ENCODE data around the gene S100Z. TPM values are rescaled to one million over a fixed set of nuclear protein-coding genes. Genes with fewer than 3 reads are reported as not detected.
"Not testable (repeated sequence)": the region's sequence is repeated elsewhere in the genome, so short reads cannot be mapped to it uniquely, and the experiment has no call there.

The S100Z gene
- total RNA-seq, 2 experiments from 2014 or later = 0.23 TPM; not detected in 1

GRCh38 chr5:76863001-76863400 is 13.2 kb downstream of the S100Z start:
- ChIA-PET POLR2A (no interaction called here), CTCF (no interaction called here)

- CTCF ChIA-PET = interaction anchor here (3.6 kb wide), 1 partner anchor 211 kb away, joined by 15 read pairs; no protein-coding TSS in a partner anchor
- POLR2A ChIA-PET = no interaction called here
Observed at GRCh38 chr5:76866503-76866902, 16.7 kb downstream of the S100Z start.

GRCh38 chr5:76867038-76867437 is 17.2 kb downstream of the S100Z start:
- ChIA-PET CTCF (interaction anchor here (1.7 to 3.6 kb wide), 2 partner anchors 149 to 210 kb away, joined by 5 to 15 read pairs; no protein-coding TSS in a partner anchor), POLR2A (no interaction called here)

GRCh38 chr5:76867827-76868693 is 18.2 kb downstream of the S100Z start:
- ChIA-PET POLR2A (no interaction called here), CTCF (interaction anchor here (0.5 to 3.6 kb wide), 4 partner anchors 148 to 1190 kb away, joined by 3 to 15 read pairs (median 6); no protein-coding TSS in a partner anchor)

GRCh38 chr5:76870046-76870445 is 20.2 kb downstream of the S100Z start:
- CTCF ChIA-PET = interaction anchor here (1.0 kb wide), 1 partner anchor 207 kb away, joined by 3 read pairs; no protein-coding TSS in a partner anchor
- POLR2A ChIA-PET = no interaction called here

GRCh38 chr5:76874088-76874581 is 24.3 kb downstream of the S100Z start:
- POLR2A ChIA-PET = no interaction called here
- CTCF ChIA-PET = no interaction called here

- CTCF ChIA-PET = no interaction called here
- POLR2A ChIA-PET = no interaction called here
Observed at GRCh38 chr5:76888733-76889300, 39.0 kb downstream of the S100Z start.

GRCh38 chr5:76893294-76893693 is 43.5 kb downstream of the S100Z start:
- ChIA-PET POLR2A (no interaction called here), CTCF (no interaction called here)

GRCh38 chr5:76896196-76896595 is 46.4 kb downstream of the S100Z start:
- ChIA-PET CTCF (no interaction called here), POLR2A (no interaction called here)

- CTCF ChIA-PET = no interaction called here
- POLR2A ChIA-PET = no interaction called here
Observed at GRCh38 chr5:76901522-76901921, 51.7 kb downstream of the S100Z start.

- ChIA-PET POLR2A (no interaction called here), CTCF (no interaction called here)
Observed at GRCh38 chr5:76908166-76908565, 58.4 kb downstream of the S100Z start.

- CTCF ChIA-PET = not testable (repeated sequence)
- POLR2A ChIA-PET = interaction anchor here (0.6 kb wide), 1 partner anchor 177 kb away, joined by 3 read pairs; the partner anchor contains the start of gene ZBED3
Observed at GRCh38 chr5:76910344-76910933, 60.6 kb downstream of the S100Z start.

GRCh38 chr5:76914671-76915070 is 64.9 kb downstream of the S100Z start:
- POLR2A ChIA-PET = not testable (repeated sequence)

GRCh38 chr5:76918539-76918938 is 68.7 kb downstream of the S100Z start:
- POLR2A ChIA-PET = no interaction called here
- CTCF ChIA-PET = no interaction called here

More at GRCh38 chr5:76914671-76915070, 64.9 kb downstream of the S100Z start:
- CTCF ChIA-PET = not testable (repeated sequence)

- CTCF ChIA-PET = no interaction called here
- POLR2A ChIA-PET = no interaction called here
Observed at GRCh38 chr5:76920491-76920890, 70.7 kb downstream of the S100Z start.

- ChIA-PET POLR2A (no interaction called here), CTCF (no interaction called here)
Observed at GRCh38 chr5:76926329-76927105, 76.7 kb downstream of the S100Z start.

GRCh38 chr5:76927961-76928360 is 78.1 kb downstream of the S100Z start:
- POLR2A ChIA-PET = no interaction called here
- CTCF ChIA-PET = no interaction called here

GRCh38 chr5:76930083-76930482 is 80.3 kb downstream of the S100Z start:
- ChIA-PET CTCF (no interaction called here), POLR2A (no interaction called here)

GRCh38 chr5:76938177-76938576 is 88.4 kb downstream of the S100Z start:
- POLR2A ChIA-PET = no interaction called here
- CTCF ChIA-PET = no interaction called here

- CTCF ChIA-PET = no interaction called here
Observed at GRCh38 chr5:76941000-76941399, 91.2 kb downstream of the S100Z start.

More at GRCh38 chr5:76941000-76941399, 91.2 kb downstream of the S100Z start:
- POLR2A ChIA-PET = no interaction called here

Measured in activated CD8-positive, alpha-beta memory T cell treated with anti-CD3 and anti-CD28 coated beads for 36 hours (primary cell).